Neural cell (in vitro differentiated cells): Measurements from ENCODE around the gene AFAP1. TPM values are rescaled to one million over a fixed set of nuclear protein-coding genes. Genes with fewer than 3 reads are reported as not detected.
"Not testable (repeated sequence)": the region's sequence is repeated elsewhere in the genome, so short reads cannot be mapped to it uniquely, and the experiment has no call there.

Experiments
- H2AFZ ChIP-seq: fragments of 200-600, 300-800 bp; sonication (generic), shearing (Covaris generic); 2 replicates; pipeline ENCODE4 v1.6.0; 2014; ENCODE audit warnings: low read depth, mild to moderate bottlenecking, antibody characterized with exemption, low read length, moderate library complexity
- H3F3A ChIP-seq: fragments of 200-600 bp; shearing (Covaris generic); 2 replicates; pipeline ENCODE4 v1.6.1; 2016; ENCODE audit warnings: mild to moderate bottlenecking, moderate library complexity, mixed read lengths, antibody characterized with exemption, low read length; ENCODE audit not compliant: insufficient read depth, poor library complexity, severe bottlenecking
- H3K27ac ChIP-seq: fragments of 200-600, 300-800 bp; sonication (generic), shearing (Covaris generic); 2 replicates; pipeline ENCODE4 v1.5.1; 2014; ENCODE audit warnings: mild to moderate bottlenecking, low read length, moderate library complexity
- H3K27me3 ChIP-seq: fragments of 300-800, 200-600 bp; sonication (generic), shearing (Covaris generic); 2 replicates; pipeline ENCODE4 v1.6.0; 2014; ENCODE audit warnings: mild to moderate bottlenecking, low read depth, low read length, moderate library complexity; ENCODE audit not compliant: insufficient read depth
- H3K36me3 ChIP-seq: fragments of 300-800, 200-600 bp; sonication (generic), shearing (Covaris generic); 2 replicates; pipeline ENCODE4 v1.5.1; 2014; ENCODE audit warnings: mild to moderate bottlenecking, antibody characterized with exemption, low read length, moderate library complexity; ENCODE audit not compliant: insufficient read depth
- H3K4me2 ChIP-seq: fragments of 300-800, 200-600 bp; sonication (generic), shearing (Covaris generic); 2 replicates; pipeline ENCODE4 v1.6.0; 2014; ENCODE audit warnings: mild to moderate bottlenecking, low read length
- H3K4me3 ChIP-seq: fragments of 300-800, 200-600 bp; sonication (generic), shearing (Covaris generic); 2 replicates; pipeline ENCODE4 v1.5.1; 2014; ENCODE audit warnings: mild to moderate bottlenecking, low read length, moderate library complexity
- H3K79me2 ChIP-seq: fragments of 200-600 bp; shearing (Covaris generic); replicated peaks from 2 replicates; pipeline ENCODE4 v1.6.0; 2014; ENCODE audit warnings: mild to moderate bottlenecking, low read length, moderate library complexity; ENCODE audit not compliant: insufficient read depth
- H3K9ac ChIP-seq: fragments of 300-800, 200-600 bp; sonication (generic), shearing (Covaris generic); 2 replicates; pipeline ENCODE4 v1.6.1; 2016; ENCODE audit warnings: mild to moderate bottlenecking, low read length, mixed read lengths
- H3K9me2 ChIP-seq: fragments of 200-600 bp; shearing (Covaris generic); 2 replicates; pipeline ENCODE4 v1.6.1; 2016; ENCODE audit warnings: mild to moderate bottlenecking, low read length, mixed read lengths; ENCODE audit not compliant: insufficient read depth
- H3K9me3 ChIP-seq: fragments of 200-600, 300-800 bp; sonication (generic), shearing (Covaris generic); 2 replicates; pipeline ENCODE4 v1.6.1; 2016; ENCODE audit warnings: mild to moderate bottlenecking, mixed run types, low read length, moderate library complexity, mixed read lengths
- H4K20me1 ChIP-seq: fragments of 200-600 bp; shearing (Covaris generic); 2 replicates; pipeline ENCODE4 v1.6.1; 2016; ENCODE audit warnings: mild to moderate bottlenecking, mixed run types; ENCODE audit not compliant: insufficient read depth
- CTCF ChIP-seq: fragments of 450-650 bp; IDR thresholded peaks from 2 replicates; pipeline ENCODE4 v1.5.1; 2014; ENCODE audit warnings: antibody characterized with exemption, mild to moderate bottlenecking, moderate library complexity; ENCODE audit not compliant: poor library complexity, severe bottlenecking
- EP300 ChIP-seq: fragments of 450-650 bp; conservative IDR thresholded peaks from 2 replicates; pipeline ENCODE4 v1.6.1; 2014; ENCODE audit warnings: antibody characterized with exemption, mild to moderate bottlenecking, moderate library complexity; ENCODE audit not compliant: poor library complexity, severe bottlenecking
- EZH2 ChIP-seq: fragments of 200-600, 300-800 bp; shearing (Covaris generic), sonication (generic); IDR thresholded peaks from 2 replicates; pipeline ENCODE4 v1.6.1; 2014; ENCODE audit warnings: antibody characterized with exemption, low read length, borderline replicate concordance, mild to moderate bottlenecking; ENCODE audit not compliant: insufficient read depth, poor library complexity, severe bottlenecking
- MXI1 ChIP-seq: fragments of 450-650 bp; conservative IDR thresholded peaks from 2 replicates; pipeline ENCODE4 v1.6.1; 2014; ENCODE audit warnings: antibody characterized with exemption, mild to moderate bottlenecking; ENCODE audit not compliant: poor library complexity, severe bottlenecking
- POLR2AphosphoS5 ChIP-seq: IDR thresholded peaks from 2 replicates; pipeline ENCODE4 v1.6.1; 2012
- RAD21 ChIP-seq: fragments of 450-650 bp; conservative IDR thresholded peaks from 2 replicates; pipeline ENCODE4 v1.6.1; 2014; ENCODE audit warnings: antibody characterized with exemption, mild to moderate bottlenecking, moderate library complexity
- REST ChIP-seq: IDR thresholded peaks from 2 replicates; pipeline ENCODE4 v1.6.1; 2012; ENCODE audit warnings: borderline replicate concordance
- SMC3 ChIP-seq: fragments of 450-650 bp; conservative IDR thresholded peaks from 2 replicates; pipeline ENCODE4 v1.6.1; 2014; ENCODE audit warnings: antibody characterized with exemption, mild to moderate bottlenecking, moderate library complexity; ENCODE audit not compliant: poor library complexity
- TAF1 ChIP-seq: IDR thresholded peaks from 2 replicates; pipeline ENCODE4 v1.6.1; 2012; ENCODE audit warnings: low read depth
- polyA plus RNA-seq: library from polyadenylated mRNA; depleted of rRNA; stranded (reverse); fragments of >200 nt; gene quantifications from 2 replicates; pipeline ENCODE4 v1.2.3, GENCODE V29; 2014

Gene AFAP1
- polyA plus RNA-seq, 1 donor from 2014 or later, result 38.9 TPM

GRCh38 chr4:7918981-7919380, 20.7 kb downstream of the AFAP1 start:
- H3K79me2 ChIP-seq, result peaks cover 62% of the 10 kb centered on the region
- no peak for TF ChIP-seq EZH2
- no peak for TF ChIP-seq SMC3
- no peak for TF ChIP-seq RAD21
- no peak for TF ChIP-seq POLR2AphosphoS5
- TF ChIP-seq CTCF, result no peak
- TF ChIP-seq EP300, result no peak
- TF ChIP-seq REST, result no peak
- no peak for TF ChIP-seq TAF1
- TF ChIP-seq MXI1, result no peak

GRCh38 chr4:7918187-7918586, 21.5 kb downstream of the AFAP1 start:
- not testable (repeated sequence) for H3K4me2 ChIP-seq, H3K9me3 ChIP-seq, H3K9ac ChIP-seq, H4K20me1 ChIP-seq, H3K9me2 ChIP-seq, H2AFZ ChIP-seq, H3K36me3 ChIP-seq, H3K27me3 ChIP-seq, H3K4me3 ChIP-seq, H3K27ac ChIP-seq, H3F3A ChIP-seq
- H3K79me2 ChIP-seq, result peaks cover 65% of the 10 kb centered on the region

More at GRCh38 chr4:7918981-7919380, 20.7 kb downstream of the AFAP1 start:
- no peak overlapping the region for H3K4me3 ChIP-seq
- H3K4me2 ChIP-seq, result no peak overlapping the region
- H3K27ac ChIP-seq, result no peak overlapping the region
- no peaks in the 10 kb centered on the region for H3K36me3 ChIP-seq
- H3K9me2 ChIP-seq, result no peaks in the 10 kb centered on the region
- no peak overlapping the region for H2AFZ ChIP-seq
- no peak overlapping the region for H3K9ac ChIP-seq
- H3K27me3 ChIP-seq, result no peaks in the 10 kb centered on the region
- no peaks in the 10 kb centered on the region for H3F3A ChIP-seq
- no peaks in the 10 kb centered on the region for H3K9me3 ChIP-seq
- no peaks in the 10 kb centered on the region for H4K20me1 ChIP-seq

- TF ChIP-seq RAD21, result no peak
- no peak for TF ChIP-seq SMC3
- no peak for TF ChIP-seq CTCF
- no peak for TF ChIP-seq TAF1
- no peak for TF ChIP-seq EP300
- TF ChIP-seq POLR2AphosphoS5, result no peak
- TF ChIP-seq REST, result no peak
- TF ChIP-seq EZH2, result no peak
- Histone ChIP-seq H3K9ac (no peak overlapping the region), H3K9me3 (no peaks in the 10 kb centered on the region), H3K36me3 (no peaks in the 10 kb centered on the region), H3K4me3 (no peak overlapping the region), H2AFZ (no peak overlapping the region), H3K9me2 (no peaks in the 10 kb centered on the region), H3K27ac (no peak overlapping the region), H3K27me3 (no peaks in the 10 kb centered on the region), H3F3A (no peaks in the 10 kb centered on the region), H3K79me2 (peaks cover 67% of the 10 kb centered on the region), H3K4me2 (no peak overlapping the region), H4K20me1 (no peaks in the 10 kb centered on the region)
Observed at GRCh38 chr4:7917669-7918068, 22.0 kb downstream of the AFAP1 start.
